Caco-2 (cell line): ENCODE measurements around the gene OR13H1. TPM values are rescaled to one million over a fixed set of nuclear protein-coding genes. Genes with fewer than 3 reads are reported as not detected.
"Not testable (repeated sequence)": the region's sequence is repeated elsewhere in the genome, so short reads cannot be mapped to it uniquely, and the experiment has no call there.

Source experiments
- BruUV-seq: library from RNA; stranded (reverse); fragments of 400-500 nt; replicated peaks from 2 replicates; lab custom pipeline; 2021; lab: Mats Ljungman, UMichigan
- CTCF ChIA-PET: fragments of 300-600 bp; sonication (Branson Sonifier 250); formaldehyde crosslinking; loops from one replicate; lab custom pipeline; 2022; ENCODE audit warnings: antibody characterized with exemption; lab: Charles Lee
- POLR2A ChIA-PET: fragments of 300-600 bp; sonication (Branson Sonifier 250); formaldehyde crosslinking; loops from one replicate; lab custom pipeline; 2022; ENCODE audit warnings: antibody characterized with exemption; lab: Charles Lee
- DNase-seq, 2 experiments: peaks; one replicate each; pipeline versions ENCODE4 v3.0.0 to v3.0.0-alpha.2; 2020 to 2022
- H3K27me3 ChIP-seq: replicated peaks from 2 replicates; pipeline ENCODE4 v1.6.0; 2011; ENCODE audit warnings: low read length; ENCODE audit not compliant: control insufficient read depth, insufficient read depth
- H3K36me3 ChIP-seq: 2 replicates; pipeline ENCODE4 v1.5.1; 2011; ENCODE audit warnings: low read length; ENCODE audit not compliant: control insufficient read depth, insufficient read depth
- H3K4me1 ChIP-seq: fragments of 250-450 bp; sonication (Bioruptor Pico); 2 replicates; pipeline ENCODE4 v1.5.1; 2020; ENCODE audit warnings: mild to moderate bottlenecking
- H3K4me3 ChIP-seq: 2 replicates; pipeline ENCODE4 v1.5.1; 2011; ENCODE audit warnings: low read depth, mild to moderate bottlenecking, control low read depth, low read length
- H3K9me3 ChIP-seq: fragments of 250-450 bp; sonication (Bioruptor Pico); 2 replicates; pipeline ENCODE4 v1.5.1; 2020; ENCODE audit warnings: mild to moderate bottlenecking, moderate library complexity
- H3K27ac Mint-ChIP-seq: one replicate; pipeline ENCODE4 v1.8.0; 2022; ENCODE audit warnings: mixed read lengths; ENCODE audit not compliant: unreplicated experiment
- H3K27me3 Mint-ChIP-seq: one replicate; pipeline ENCODE4 v1.8.0; 2022; ENCODE audit warnings: mixed read lengths; ENCODE audit not compliant: insufficient read depth, unreplicated experiment
- H3K36me3 Mint-ChIP-seq: one replicate; pipeline ENCODE4 v1.8.0; 2022; ENCODE audit warnings: mild to moderate bottlenecking, mixed read lengths; ENCODE audit not compliant: insufficient read depth, unreplicated experiment
- H3K4me1 Mint-ChIP-seq: one replicate; pipeline ENCODE4 v1.8.0; 2022; ENCODE audit warnings: low read depth, mixed read lengths; ENCODE audit not compliant: unreplicated experiment
- H3K4me3 Mint-ChIP-seq: one replicate; pipeline ENCODE4 v1.8.0; 2022; ENCODE audit warnings: mild to moderate bottlenecking, moderate library complexity, mixed read lengths; ENCODE audit not compliant: unreplicated experiment
- H3K9me3 Mint-ChIP-seq: one replicate; pipeline ENCODE4 v1.8.0; 2022; ENCODE audit warnings: mixed read lengths; ENCODE audit not compliant: unreplicated experiment
- CTCF ChIP-seq, 2 experiments: fragments of 200-600 bp in 1 of 2; IDR thresholded peaks; 1 replicate in 1 of 2; 2 replicates in 1 of 2; pipeline versions ENCODE4 v1.5.1 to v1.8.0; 2011 to 2022; ENCODE audit warnings: antibody characterized with exemption in 1 of 2, control low read depth in 1 of 2, inconsistent platforms in 1 of 2, low read depth in 1 of 2, low read length in 1 of 2, mild to moderate bottlenecking in 1 of 2, moderate library complexity in 1 of 2; ENCODE audit not compliant: insufficient read depth in 1 of 2, severe bottlenecking in 1 of 2, unreplicated experiment in 1 of 2
- intact Hi-C: fragments of 100-400 bp; cut with micrococcal nuclease; formaldehyde crosslinking; loops from one replicate; pipeline ENCODE4 v1.10.0; 2022; ENCODE audit not compliant: unreplicated experiment
- total RNA-seq: library from RNA; stranded (reverse); gene quantifications from 2 replicates; pipeline ENCODE4 v1.2.3, GENCODE V29; 2022

Gene OR13H1
- total RNA-seq, 1 experiment from 2014 or later = not detected

GRCh38 chrX:131521824-131522223 lies 22.1 kb upstream of the OR13H1 start:
- no peak for TF ChIP-seq CTCF (IDR thresholded peaks at IDR 0.05; ENCODE audit: insufficient read depth in 1 of 2, low read depth in 1 of 2, low read length in 1 of 2, severe bottlenecking in 1 of 2, unreplicated experiment in 1 of 2)
- peaks cover 22% of the 10 kb centered on the region for H3K36me3 Mint-ChIP-seq
- no peaks in the 10 kb centered on the region for H3K4me1 Mint-ChIP-seq

GRCh38 chrX:131544218-131544617 lies 344 bp downstream of the OR13H1 start:
- ChIA-PET CTCF (interaction anchor here (0.5 kb wide), 1 partner anchor 381 kb away, joined by 3 read pairs; no protein-coding TSS in a partner anchor), POLR2A (no interaction called here)
- Histone ChIP-seq H3K4me1 (no peaks in the 10 kb centered on the region), H3K9me3 (no peaks in the 10 kb centered on the region), H3K4me3 (no peak overlapping the region), H3K27me3 (no peaks in the 10 kb centered on the region), H3K36me3 (no peaks in the 10 kb centered on the region)
- Mint-ChIP-seq H3K27me3 (no peaks in the 10 kb centered on the region), H3K9me3 (no peaks in the 10 kb centered on the region), H3K4me1 (no peaks in the 10 kb centered on the region), H3K4me3 (no peak overlapping the region), H3K36me3 (no peaks in the 10 kb centered on the region), H3K27ac (no peak overlapping the region)
- TF ChIP-seq CTCF (IDR thresholded peaks at IDR 0.05; ENCODE audit: insufficient read depth in 1 of 2, low read depth in 1 of 2, low read length in 1 of 2, severe bottlenecking in 1 of 2, unreplicated experiment in 1 of 2) = no peak
- BruUV-seq = no TSS peak
- intact Hi-C loops = no loop called here
- no peak for DNase-seq

More at GRCh38 chrX:131521824-131522223, 22.1 kb upstream of the OR13H1 start:
- no peaks in the 10 kb centered on the region for H3K27me3 Mint-ChIP-seq
- no peak overlapping the region for H3K4me3 ChIP-seq
- H3K9me3 Mint-ChIP-seq = no peaks in the 10 kb centered on the region
- H3K9me3 ChIP-seq = no peaks in the 10 kb centered on the region
- no peak for DNase-seq
- no peaks in the 10 kb centered on the region for H3K27me3 ChIP-seq
- no peak overlapping the region for H3K27ac Mint-ChIP-seq
- H3K4me3 Mint-ChIP-seq = no peak overlapping the region
- H3K4me1 ChIP-seq = no peaks in the 10 kb centered on the region
- CTCF ChIA-PET = no interaction called here
- POLR2A ChIA-PET = no interaction called here
- no TSS peak for BruUV-seq
- intact Hi-C loops = no loop called here
- H3K36me3 ChIP-seq = no peaks in the 10 kb centered on the region

GRCh38 chrX:131549011-131549410 lies 5.1 kb downstream of the OR13H1 start:
- Mint-ChIP-seq H3K4me1 (no peaks in the 10 kb centered on the region), H3K36me3 (no peaks in the 10 kb centered on the region), H3K9me3 (no peaks in the 10 kb centered on the region), H3K4me3 (no peak overlapping the region), H3K27ac (no peak overlapping the region), H3K27me3 (no peaks in the 10 kb centered on the region)
- ChIA-PET POLR2A (no interaction called here), CTCF (no interaction called here)
- BruUV-seq = no TSS peak
- H3K4me1 ChIP-seq = no peaks in the 10 kb centered on the region
- DNase-seq = no peak
- H3K9me3 ChIP-seq = no peaks in the 10 kb centered on the region
- no peak for TF ChIP-seq CTCF (IDR thresholded peaks at IDR 0.05; ENCODE audit: insufficient read depth in 1 of 2, low read depth in 1 of 2, low read length in 1 of 2, severe bottlenecking in 1 of 2, unreplicated experiment in 1 of 2)
- no peak overlapping the region for H3K4me3 ChIP-seq
- intact Hi-C loops = no loop called here
- H3K36me3 ChIP-seq = no peaks in the 10 kb centered on the region
- H3K27me3 ChIP-seq = no peaks in the 10 kb centered on the region

GRCh38 chrX:131552453-131552852 lies 8.6 kb downstream of the OR13H1 start:
- H3K4me1 Mint-ChIP-seq, H3K9me3 ChIP-seq, H3K4me3 Mint-ChIP-seq, H3K4me1 ChIP-seq, DNase-seq, H3K36me3 Mint-ChIP-seq, H3K36me3 ChIP-seq, BruUV-seq, H3K27me3 ChIP-seq, CTCF ChIA-PET, POLR2A ChIA-PET, H3K4me3 ChIP-seq, H3K27me3 Mint-ChIP-seq, intact Hi-C loops, H3K27ac Mint-ChIP-seq, H3K9me3 Mint-ChIP-seq: not testable (repeated sequence)
